ENCODE measurements around the gene MOGAT3.

Gene MOGAT3

DNA sequence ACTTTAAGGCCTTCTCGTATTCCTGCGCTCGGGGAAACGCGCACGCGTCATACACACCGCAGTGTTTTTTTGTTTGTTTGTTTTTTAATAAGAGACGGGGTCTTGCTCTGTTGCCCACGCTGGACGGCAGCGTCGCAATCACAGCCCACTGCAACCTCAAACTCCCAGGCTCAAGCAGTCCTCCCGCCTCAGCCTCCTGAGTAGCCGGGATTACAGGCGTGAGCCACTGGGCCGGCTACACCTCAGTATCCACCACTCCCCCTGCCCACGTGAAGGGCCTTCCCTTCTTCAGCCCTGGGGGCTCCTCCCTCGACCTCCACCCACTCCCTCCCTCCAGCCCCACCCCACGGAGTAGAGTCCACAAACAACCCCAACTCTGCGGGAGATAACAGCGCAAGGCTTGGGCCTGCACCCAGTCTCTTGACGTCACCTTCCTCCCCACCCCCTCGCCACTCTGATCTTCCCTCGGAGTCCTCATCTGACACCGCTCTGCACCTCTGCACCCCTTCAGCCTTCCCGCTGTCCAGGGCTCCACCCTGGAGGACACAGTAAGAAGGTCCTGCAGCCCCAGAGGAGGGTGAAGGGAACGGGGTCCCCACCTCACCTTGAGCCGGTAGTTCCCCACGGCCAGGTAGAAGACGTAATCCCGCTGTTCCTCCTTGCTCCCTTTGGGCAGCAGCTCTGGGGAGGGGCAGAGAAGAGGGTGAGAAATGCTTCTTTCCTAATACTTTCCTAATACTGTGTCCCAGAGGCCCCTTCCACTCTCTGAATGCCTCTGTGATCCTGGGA, 39.6 kb upstream of the MOGAT3 start:
- Histone ChIP-seq H3K27me3 (replicated peaks; ENCODE audit: control insufficient read depth, insufficient read depth, low read length, poor library complexity, severe bottlenecking) (no peaks in the 10 kb centered on the region), H3K4me3 (ENCODE audit: insufficient read depth, low read depth, low read length, poor library complexity, severe bottlenecking) (no peak overlapping the region), H3K4me1 (ENCODE audit: control insufficient read depth, insufficient read depth, low read length, poor library complexity, severe bottlenecking) (peaks cover 11% of the 10 kb centered on the region), H3K9me3 (ENCODE audit: control insufficient read depth, low read length) (no peaks in the 10 kb centered on the region), H3K27ac (ENCODE audit: insufficient read depth, low read length, poor library complexity, severe bottlenecking) (no peak overlapping the region), H3K36me3 (ENCODE audit: control insufficient read depth, insufficient read depth, low read length) (peaks cover 38% of the 10 kb centered on the region)
- no peak for DNase-seq

DNA sequence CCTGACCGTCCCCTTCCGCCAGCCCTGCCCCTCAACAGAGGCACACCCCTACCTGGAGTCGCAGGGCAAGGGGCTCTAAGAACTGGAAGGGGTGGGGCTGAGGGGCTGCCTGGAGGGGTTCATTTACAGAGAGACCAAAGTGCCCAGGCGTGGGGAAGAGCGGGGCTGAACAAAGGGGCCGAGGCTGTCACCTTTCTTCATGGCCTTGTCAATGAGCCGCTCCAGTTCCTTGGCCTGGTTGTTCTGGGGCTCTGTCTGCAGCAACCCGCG, 39.0 kb upstream of the MOGAT3 start:
- Histone ChIP-seq H3K36me3 (ENCODE audit: control insufficient read depth, insufficient read depth, low read length) (peaks cover 38% of the 10 kb centered on the region), H3K27me3 (replicated peaks; ENCODE audit: control insufficient read depth, insufficient read depth, low read length, poor library complexity, severe bottlenecking) (no peaks in the 10 kb centered on the region), H3K4me1 (ENCODE audit: control insufficient read depth, insufficient read depth, low read length, poor library complexity, severe bottlenecking) (peaks cover 6% of the 10 kb centered on the region), H3K9me3 (ENCODE audit: control insufficient read depth, low read length) (no peaks in the 10 kb centered on the region), H3K4me3 (ENCODE audit: insufficient read depth, low read depth, low read length, poor library complexity, severe bottlenecking) (no peak overlapping the region), H3K27ac (ENCODE audit: insufficient read depth, low read length, poor library complexity, severe bottlenecking) (no peak overlapping the region)
- no peak for DNase-seq

DNA sequence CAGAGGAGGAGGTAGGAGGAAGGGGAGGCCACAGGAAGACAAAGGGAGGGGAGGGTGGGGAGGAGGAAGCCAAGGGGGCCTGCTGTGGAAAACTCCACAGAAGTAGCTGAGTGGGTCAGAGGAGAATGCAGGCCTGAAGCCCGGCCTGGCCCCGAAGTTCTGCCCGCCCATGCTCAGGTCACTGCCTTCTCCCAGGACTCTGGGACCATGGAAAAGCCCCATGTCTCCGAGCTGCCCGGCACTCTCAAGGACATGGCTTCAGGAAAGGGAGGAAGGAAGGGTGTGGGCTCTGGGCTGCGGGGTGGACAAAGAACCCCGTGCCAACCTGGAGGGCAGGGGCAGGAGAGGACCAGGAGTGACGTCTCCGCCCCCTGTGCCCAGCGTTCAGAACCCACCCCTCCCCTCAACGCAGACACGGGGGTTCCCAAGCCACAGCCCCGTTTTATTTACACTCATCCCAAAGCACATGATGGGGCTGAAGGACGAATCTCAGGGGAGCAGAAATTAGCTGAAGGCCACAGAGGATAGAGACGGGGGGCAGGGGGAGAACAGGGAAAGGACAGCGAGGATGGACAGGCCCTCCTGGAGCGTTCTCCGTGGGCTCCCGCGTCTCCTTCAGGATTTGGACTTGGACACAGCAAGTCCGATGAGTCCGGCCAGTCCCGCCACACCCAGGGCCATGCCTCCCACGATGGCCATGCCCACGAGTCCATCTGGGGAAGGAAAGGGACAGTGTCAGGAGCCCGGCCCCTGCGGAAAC, 38.5 kb upstream of the MOGAT3 start:
- Histone ChIP-seq H3K4me3 (ENCODE audit: insufficient read depth, low read depth, low read length, poor library complexity, severe bottlenecking) (no peak overlapping the region), H3K36me3 (ENCODE audit: control insufficient read depth, insufficient read depth, low read length) (peaks cover 38% of the 10 kb centered on the region), H3K27me3 (replicated peaks; ENCODE audit: control insufficient read depth, insufficient read depth, low read length, poor library complexity, severe bottlenecking) (no peaks in the 10 kb centered on the region), H3K9me3 (ENCODE audit: control insufficient read depth, low read length) (no peaks in the 10 kb centered on the region), H3K4me1 (ENCODE audit: control insufficient read depth, insufficient read depth, low read length, poor library complexity, severe bottlenecking) (peaks cover 6% of the 10 kb centered on the region), H3K27ac (ENCODE audit: insufficient read depth, low read length, poor library complexity, severe bottlenecking) (no peak overlapping the region)
- DNase-seq: no peak

DNA sequence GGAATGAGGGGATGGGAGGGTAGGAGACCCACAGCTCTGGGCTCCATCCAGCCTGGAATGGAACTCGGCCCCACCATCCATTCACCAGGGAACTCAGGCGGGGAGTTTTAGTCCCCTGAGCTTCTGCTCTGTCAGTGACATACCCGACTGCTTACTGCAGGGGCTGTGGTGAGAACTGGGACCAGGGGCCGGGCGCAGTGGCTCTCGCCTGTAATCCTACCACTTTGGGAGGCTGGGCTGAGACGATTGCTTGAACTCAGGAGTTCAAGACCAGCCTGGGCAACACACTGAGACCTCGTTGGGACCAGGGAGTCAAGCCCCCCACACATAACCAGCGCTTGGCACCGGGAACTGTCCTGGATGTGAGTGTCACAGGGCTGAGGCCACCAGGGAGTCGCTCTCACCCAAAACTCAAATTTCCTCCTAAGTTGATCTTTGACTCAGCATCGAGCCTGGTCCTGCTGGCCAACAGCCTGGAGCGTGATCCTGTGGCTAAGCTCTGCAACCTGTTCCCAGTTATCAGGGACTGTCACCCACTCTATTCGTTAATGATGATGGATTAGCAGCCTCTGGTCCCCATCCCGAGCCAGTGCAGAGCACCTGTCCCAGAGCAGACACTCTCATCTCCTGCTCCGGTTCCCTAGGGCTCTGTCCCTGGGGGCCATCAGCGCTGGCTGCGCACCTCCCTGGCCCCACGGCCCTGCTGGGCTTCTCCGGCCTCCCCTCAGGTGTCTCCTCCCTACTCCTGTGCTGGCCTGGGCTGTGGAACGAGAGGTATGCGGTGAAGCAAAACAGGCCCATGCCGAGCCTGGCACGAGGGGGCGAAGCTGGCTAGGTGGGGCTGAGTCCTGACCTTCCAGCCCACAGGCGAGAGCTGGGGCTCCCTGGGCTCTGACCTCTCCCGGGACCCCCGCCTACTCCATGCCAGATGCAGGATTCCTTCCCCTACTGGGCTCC, 37.7 kb upstream of the MOGAT3 start:
- Histone ChIP-seq H3K27me3 (replicated peaks; ENCODE audit: control insufficient read depth, insufficient read depth, low read length, poor library complexity, severe bottlenecking) (no peaks in the 10 kb centered on the region), H3K4me1 (ENCODE audit: control insufficient read depth, insufficient read depth, low read length, poor library complexity, severe bottlenecking) (no peaks in the 10 kb centered on the region), H3K4me3 (ENCODE audit: insufficient read depth, low read depth, low read length, poor library complexity, severe bottlenecking) (no peak overlapping the region), H3K36me3 (ENCODE audit: control insufficient read depth, insufficient read depth, low read length) (peaks cover 38% of the 10 kb centered on the region), H3K27ac (ENCODE audit: insufficient read depth, low read length, poor library complexity, severe bottlenecking) (no peak overlapping the region), H3K9me3 (ENCODE audit: control insufficient read depth, low read length) (no peaks in the 10 kb centered on the region)
- DNase-seq: no peak

DNA sequence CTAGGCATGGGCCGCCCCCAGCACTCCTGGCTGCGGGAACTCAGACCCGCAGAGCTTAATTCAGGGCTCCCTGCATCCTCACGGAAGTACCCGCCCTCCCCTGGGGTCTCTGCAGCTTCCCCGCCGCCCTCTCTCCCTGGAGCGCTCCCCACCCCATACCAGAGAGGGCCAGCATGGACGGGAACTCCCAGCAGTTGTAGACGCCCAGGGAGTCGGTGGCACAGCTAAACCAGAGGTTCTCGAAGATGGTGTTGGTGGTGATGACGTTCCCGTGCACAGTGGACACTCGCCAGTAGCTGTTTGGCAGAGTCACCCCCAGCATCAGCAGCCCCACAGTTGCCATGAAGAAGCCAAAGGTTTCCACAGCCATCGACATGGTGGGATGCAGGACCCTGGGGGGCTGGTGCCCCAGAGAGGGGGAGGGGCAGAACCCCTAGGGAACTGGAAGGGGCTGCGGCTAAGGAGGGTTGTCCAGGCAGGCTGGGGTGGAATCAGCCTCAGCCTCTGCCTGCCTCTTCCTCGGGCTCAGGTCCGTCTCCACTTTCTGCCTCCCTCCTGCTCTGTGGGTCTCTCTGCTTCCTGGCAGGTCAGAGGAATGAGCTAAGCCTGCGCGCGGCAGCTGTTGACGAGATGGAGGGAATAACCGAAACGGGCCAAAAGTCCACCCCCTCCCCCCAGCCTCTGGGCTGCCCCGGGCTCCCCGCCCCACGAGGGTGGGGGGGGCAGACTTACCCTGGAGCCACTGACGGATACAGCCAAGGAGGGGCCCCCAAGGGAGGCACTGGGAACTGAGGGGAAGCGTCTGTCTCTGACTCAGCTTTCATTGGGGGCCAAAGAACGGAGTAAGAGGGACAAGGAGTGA, 36.6 kb upstream of the MOGAT3 start, which contains the start of gene CLDN15:
Gene CLDN15 (minus strand): TSS at position 597 of the 862 bp plus-strand sequence. CDS start 221 bp downstream, at position 376.
- no peak within 1 kb of the TSS for H3K27ac ChIP-seq (ENCODE audit: insufficient read depth, low read length, poor library complexity, severe bottlenecking)
- peaks cover 38% of the 10 kb centered on the region for H3K36me3 ChIP-seq (ENCODE audit: control insufficient read depth, insufficient read depth, low read length)

DNA sequence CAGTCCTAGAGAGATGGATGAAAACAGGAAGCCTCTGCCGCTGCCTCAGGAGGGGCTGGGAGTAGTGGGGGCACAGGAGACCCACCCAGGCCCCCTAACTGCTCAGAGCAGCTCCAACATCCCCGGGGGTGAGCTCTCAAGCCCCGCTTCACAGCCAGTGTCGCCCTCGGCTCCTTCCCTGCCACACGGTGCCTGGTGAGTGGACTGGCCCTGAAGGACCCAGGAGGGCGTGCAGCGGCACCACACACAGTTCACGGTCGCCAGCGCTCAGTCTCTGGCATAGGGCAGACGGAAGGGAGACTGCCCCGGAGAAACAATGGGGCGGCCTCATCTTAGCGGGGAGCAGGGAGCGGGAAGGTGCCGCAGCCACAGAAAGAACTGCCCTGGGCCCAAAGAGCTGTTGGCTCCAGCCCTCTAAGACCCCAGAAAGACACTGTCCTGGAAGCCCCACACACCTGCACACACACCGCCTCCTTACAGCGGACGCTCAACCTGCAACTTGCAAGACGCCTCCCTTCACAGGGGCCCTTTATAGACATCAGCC, 35.5 kb upstream of the MOGAT3 start:
- Histone ChIP-seq H3K4me3 (ENCODE audit: insufficient read depth, low read depth, low read length, poor library complexity, severe bottlenecking) (no peak overlapping the region), H3K27ac (ENCODE audit: insufficient read depth, low read length, poor library complexity, severe bottlenecking) (no peak overlapping the region), H3K36me3 (ENCODE audit: control insufficient read depth, insufficient read depth, low read length) (peaks cover 38% of the 10 kb centered on the region)

More for the DNA sequence above, 36.6 kb upstream of the MOGAT3 start, which contains the start of gene CLDN15:
- no peaks in the 10 kb centered on the region for H3K4me1 ChIP-seq (ENCODE audit: control insufficient read depth, insufficient read depth, low read length, poor library complexity, severe bottlenecking)
- no peaks in the 10 kb centered on the region for H3K27me3 ChIP-seq (replicated peaks; ENCODE audit: control insufficient read depth, insufficient read depth, low read length, poor library complexity, severe bottlenecking)
- H3K4me3 ChIP-seq (ENCODE audit: insufficient read depth, low read depth, low read length, poor library complexity, severe bottlenecking): no peak within 1 kb of the TSS
- DNase-seq: no peak
- no peaks in the 10 kb centered on the region for H3K9me3 ChIP-seq (ENCODE audit: control insufficient read depth, low read length)

DNA sequence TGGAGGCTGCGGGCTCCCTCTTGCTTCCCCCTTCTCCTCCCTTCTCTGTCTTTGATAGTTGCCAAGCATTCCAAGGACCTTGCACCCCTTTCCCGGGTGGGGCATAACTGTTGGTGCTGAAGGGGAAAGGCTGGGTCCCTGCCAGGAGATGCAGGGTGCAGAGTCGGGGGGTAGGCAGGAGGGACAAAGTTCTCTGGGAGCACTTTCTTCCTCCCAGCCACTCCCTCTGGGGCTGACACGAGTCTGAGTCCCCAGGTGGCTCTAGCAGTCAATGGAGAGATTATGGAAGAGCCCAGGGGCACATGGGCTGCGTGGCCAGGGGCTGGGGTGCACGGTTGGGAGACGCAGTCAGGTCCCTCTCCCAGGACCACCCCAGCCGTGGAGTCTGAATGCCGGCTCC, 34.7 kb upstream of the MOGAT3 start:
- Histone ChIP-seq H3K27ac (ENCODE audit: insufficient read depth, low read length, poor library complexity, severe bottlenecking) (no peak overlapping the region), H3K4me1 (ENCODE audit: control insufficient read depth, insufficient read depth, low read length, poor library complexity, severe bottlenecking) (no peaks in the 10 kb centered on the region), H3K27me3 (replicated peaks; ENCODE audit: control insufficient read depth, insufficient read depth, low read length, poor library complexity, severe bottlenecking) (no peaks in the 10 kb centered on the region), H3K36me3 (ENCODE audit: control insufficient read depth, insufficient read depth, low read length) (peaks cover 33% of the 10 kb centered on the region), H3K4me3 (ENCODE audit: insufficient read depth, low read depth, low read length, poor library complexity, severe bottlenecking) (no peak overlapping the region), H3K9me3 (ENCODE audit: control insufficient read depth, low read length) (no peaks in the 10 kb centered on the region)
- DNase-seq: no peak

More for the DNA sequence above, 35.5 kb upstream of the MOGAT3 start:
- H3K4me1 ChIP-seq (ENCODE audit: control insufficient read depth, insufficient read depth, low read length, poor library complexity, severe bottlenecking): no peaks in the 10 kb centered on the region
- no peak for DNase-seq
- H3K9me3 ChIP-seq (ENCODE audit: control insufficient read depth, low read length): no peaks in the 10 kb centered on the region
- H3K27me3 ChIP-seq (replicated peaks; ENCODE audit: control insufficient read depth, insufficient read depth, low read length, poor library complexity, severe bottlenecking): no peaks in the 10 kb centered on the region

DNA sequence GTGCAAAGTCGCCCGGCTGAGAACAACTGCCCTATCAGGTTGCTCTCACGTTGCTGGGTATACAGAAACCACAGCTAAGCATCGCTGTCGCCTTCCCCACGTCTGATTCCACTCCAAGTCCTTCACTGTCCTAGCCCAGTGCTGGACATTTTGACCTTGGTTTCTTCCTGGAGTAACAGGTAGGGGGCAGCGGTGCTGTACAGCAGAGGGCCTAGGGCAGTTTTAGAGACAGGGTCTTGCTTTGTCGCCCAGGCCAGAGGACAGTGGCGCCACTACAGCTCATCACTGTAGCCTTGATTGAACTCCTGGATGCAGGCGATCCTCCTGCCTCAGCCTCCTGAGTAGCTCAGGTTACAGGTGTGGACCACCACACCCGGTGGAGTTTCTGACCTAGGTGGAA, 34.2 kb upstream of the MOGAT3 start:
- Histone ChIP-seq H3K4me3 (ENCODE audit: insufficient read depth, low read depth, low read length, poor library complexity, severe bottlenecking) (no peak overlapping the region), H3K36me3 (ENCODE audit: control insufficient read depth, insufficient read depth, low read length) (peaks cover 28% of the 10 kb centered on the region), H3K27me3 (replicated peaks; ENCODE audit: control insufficient read depth, insufficient read depth, low read length, poor library complexity, severe bottlenecking) (no peaks in the 10 kb centered on the region), H3K27ac (ENCODE audit: insufficient read depth, low read length, poor library complexity, severe bottlenecking) (no peak overlapping the region), H3K4me1 (ENCODE audit: control insufficient read depth, insufficient read depth, low read length, poor library complexity, severe bottlenecking) (no peaks in the 10 kb centered on the region), H3K9me3 (ENCODE audit: control insufficient read depth, low read length) (no peaks in the 10 kb centered on the region)
- DNase-seq: no peak

DNA sequence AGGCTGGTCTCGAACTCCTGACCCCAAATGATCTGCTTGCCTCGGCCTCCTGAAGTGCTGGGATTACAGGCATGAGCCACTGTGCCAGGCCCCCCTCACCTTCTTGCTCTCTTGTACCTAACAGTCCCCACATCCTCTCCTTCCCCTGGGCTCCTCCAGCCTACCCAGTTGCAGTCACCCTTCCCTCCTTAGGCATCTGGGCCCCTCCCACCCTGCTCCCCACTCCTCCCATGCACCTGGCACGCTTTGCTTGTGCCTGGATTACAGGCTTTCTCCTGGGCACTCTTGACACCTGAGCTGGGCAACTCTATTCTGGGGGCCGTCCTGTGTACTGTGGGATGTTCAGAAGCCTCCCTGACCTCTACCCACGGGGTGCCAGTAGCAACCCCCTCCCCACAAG, 33.8 kb upstream of the MOGAT3 start:
- Histone ChIP-seq H3K4me1 (ENCODE audit: control insufficient read depth, insufficient read depth, low read length, poor library complexity, severe bottlenecking) (no peaks in the 10 kb centered on the region), H3K36me3 (ENCODE audit: control insufficient read depth, insufficient read depth, low read length) (peaks cover 24% of the 10 kb centered on the region), H3K27me3 (replicated peaks; ENCODE audit: control insufficient read depth, insufficient read depth, low read length, poor library complexity, severe bottlenecking) (no peaks in the 10 kb centered on the region), H3K4me3 (ENCODE audit: insufficient read depth, low read depth, low read length, poor library complexity, severe bottlenecking) (no peak overlapping the region), H3K27ac (ENCODE audit: insufficient read depth, low read length, poor library complexity, severe bottlenecking) (no peak overlapping the region), H3K9me3 (ENCODE audit: control insufficient read depth, low read length) (no peaks in the 10 kb centered on the region)
- no peak for DNase-seq

All from effector memory CD4-positive, alpha-beta T cell (primary cell).